Measurements from ENCODE around the gene RNF17. TPM values are rescaled to one million over a fixed set of nuclear protein-coding genes. Genes with fewer than 3 reads are reported as not detected.

Gene RNF17
- total RNA-seq, 4 donors from 2014 or later = not detected

DNA sequence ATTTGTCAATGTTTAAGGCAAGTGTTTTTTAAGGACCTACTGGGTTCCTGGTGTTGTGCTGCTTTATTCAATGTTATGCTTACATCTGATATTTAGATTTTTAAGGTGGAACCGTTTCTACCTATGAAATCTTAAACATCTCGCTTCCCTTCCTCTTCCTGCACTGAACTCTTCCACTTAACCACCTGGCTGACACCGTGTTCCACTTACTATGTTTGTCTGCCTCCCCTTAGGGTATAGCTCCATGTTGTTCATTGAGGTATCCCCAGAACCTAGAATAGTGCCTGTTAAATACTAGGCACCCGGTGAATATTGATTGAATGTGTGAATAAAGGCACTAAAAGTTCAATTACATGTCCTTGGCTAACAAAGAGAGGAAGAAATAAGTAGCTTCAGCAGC lies 104.9 kb downstream of the RNF17 start:
- no peak overlapping the region for H3K4me3 ChIP-seq
- TF ChIP-seq EP300 (IDR thresholded peaks at IDR 0.05) = no peak
- TF ChIP-seq, protein P1, sequence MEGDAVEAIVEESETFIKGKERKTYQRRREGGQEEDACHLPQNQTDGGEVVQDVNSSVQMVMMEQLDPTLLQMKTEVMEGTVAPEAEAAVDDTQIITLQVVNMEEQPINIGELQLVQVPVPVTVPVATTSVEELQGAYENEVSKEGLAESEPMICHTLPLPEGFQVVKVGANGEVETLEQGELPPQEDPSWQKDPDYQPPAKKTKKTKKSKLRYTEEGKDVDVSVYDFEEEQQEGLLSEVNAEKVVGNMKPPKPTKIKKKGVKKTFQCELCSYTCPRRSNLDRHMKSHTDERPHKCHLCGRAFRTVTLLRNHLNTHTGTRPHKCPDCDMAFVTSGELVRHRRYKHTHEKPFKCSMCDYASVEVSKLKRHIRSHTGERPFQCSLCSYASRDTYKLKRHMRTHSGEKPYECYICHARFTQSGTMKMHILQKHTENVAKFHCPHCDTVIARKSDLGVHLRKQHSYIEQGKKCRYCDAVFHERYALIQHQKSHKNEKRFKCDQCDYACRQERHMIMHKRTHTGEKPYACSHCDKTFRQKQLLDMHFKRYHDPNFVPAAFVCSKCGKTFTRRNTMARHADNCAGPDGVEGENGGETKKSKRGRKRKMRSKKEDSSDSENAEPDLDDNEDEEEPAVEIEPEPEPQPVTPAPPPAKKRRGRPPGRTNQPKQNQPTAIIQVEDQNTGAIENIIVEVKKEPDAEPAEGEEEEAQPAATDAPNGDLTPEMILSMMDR (IDR thresholded peaks at IDR 0.05) = no peak
- TF ChIP-seq POLR2AphosphoS5 (IDR thresholded peaks at IDR 0.05) = no peak
- TF ChIP-seq POLR2A (IDR thresholded peaks at IDR 0.05; ENCODE audit: low read depth) = no peak
- intact Hi-C loops (cut with DNase I) = no loop called here
- peak; percentile 8 for DNase-seq (ENCODE audit: extremely low spot score)
- WGBS = 55% methylated on average over 4 of the region's 4 CpGs
- no peaks in the 10 kb centered on the region for H3K4me1 ChIP-seq
- H3K27me3 ChIP-seq = peaks cover 0 to 9% (median 0%) of the 10 kb centered on the region in 4 donors
- no peaks in the 10 kb centered on the region for H3K36me3 ChIP-seq
- H3K27ac ChIP-seq (replicated peaks in 1 of 4) = no peak overlapping the region
- H3K9me3 ChIP-seq = no peaks in the 10 kb centered on the region

GRCh38 chr13:24870380-24870760 lies 106.4 kb downstream of the RNF17 start:
- 80% methylated on average over 6 of the region's 6 CpGs for WGBS

GRCh38 chr13:24875566-24875965 lies 111.6 kb downstream of the RNF17 start:
- intact Hi-C loops (cut with DNase I) = no loop called here
- peak; percentile 34 for DNase-seq (ENCODE audit: extremely low spot score)
- no peaks in the 10 kb centered on the region for H3K9me3 ChIP-seq
- 89% methylated on average over 6 of the region's 6 CpGs for WGBS
- TF ChIP-seq EP300 (IDR thresholded peaks at IDR 0.05) = no peak
- TF ChIP-seq POLR2AphosphoS5 (IDR thresholded peaks at IDR 0.05) = no peak
- TF ChIP-seq POLR2A (IDR thresholded peaks at IDR 0.05; ENCODE audit: low read depth) = no peak
- TF ChIP-seq, protein P1 (IDR thresholded peaks at IDR 0.05) = no peak
- H3K4me3 ChIP-seq = no peak overlapping the region
- no peaks in the 10 kb centered on the region for H3K36me3 ChIP-seq
- H3K4me1 ChIP-seq = no peaks in the 10 kb centered on the region
- H3K27me3 ChIP-seq = peaks cover 0 to 18% (median 0%) of the 10 kb centered on the region in 4 donors
- H3K27ac ChIP-seq (replicated peaks in 1 of 4) = no peak overlapping the region

More at GRCh38 chr13:24870380-24870760, 106.4 kb downstream of the RNF17 start:
- Histone ChIP-seq H3K27ac (replicated peaks in 1 of 4) (no peak overlapping the region), H3K4me3 (no peak overlapping the region), H3K4me1 (no peaks in the 10 kb centered on the region), H3K36me3 (no peaks in the 10 kb centered on the region), H3K9me3 (no peaks in the 10 kb centered on the region), H3K27me3 (peaks cover 0 to 19% (median 0%) of the 10 kb centered on the region in 4 donors)
- peak; percentile 64 for DNase-seq (ENCODE audit: extremely low spot score)
- TF ChIP-seq, protein P1 (IDR thresholded peaks at IDR 0.05) = no peak
- no peak for TF ChIP-seq POLR2AphosphoS5 (IDR thresholded peaks at IDR 0.05)
- TF ChIP-seq EP300 (IDR thresholded peaks at IDR 0.05) = no peak
- TF ChIP-seq POLR2A (IDR thresholded peaks at IDR 0.05; ENCODE audit: low read depth) = no peak
- intact Hi-C loops (cut with DNase I) = no loop called here

- no peak for TF ChIP-seq POLR2A (IDR thresholded peaks at IDR 0.05; ENCODE audit: low read depth)
- no peak for TF ChIP-seq POLR2AphosphoS5 (IDR thresholded peaks at IDR 0.05)
- TF ChIP-seq, protein P1 (IDR thresholded peaks at IDR 0.05) = no peak
- no peak for TF ChIP-seq EP300 (IDR thresholded peaks at IDR 0.05)
- peaks cover 0 to 2% (median 0%) of the 10 kb centered on the region in 4 donors for H3K36me3 ChIP-seq
Measured at GRCh38 chr13:24877531-24877930, 113.6 kb downstream of the RNF17 start.

GRCh38 chr13:24878340-24878739 lies 114.4 kb downstream of the RNF17 start:
- peaks cover 0 to 10% (median 0%) of the 10 kb centered on the region in 4 donors for H3K36me3 ChIP-seq
- 88% methylated on average over 2 of the region's 2 CpGs for WGBS
- H3K9me3 ChIP-seq = no peaks in the 10 kb centered on the region
- H3K4me1 ChIP-seq = no peaks in the 10 kb centered on the region
- no peak overlapping the region for H3K27ac ChIP-seq (replicated peaks in 1 of 4)
- H3K27me3 ChIP-seq = peaks cover 0 to 13% (median 0%) of the 10 kb centered on the region in 4 donors
- intact Hi-C loops (cut with DNase I) = no loop called here
- DNase-seq (ENCODE audit: extremely low spot score) = peak; percentile 72
- no peak overlapping the region for H3K4me3 ChIP-seq
- TF ChIP-seq POLR2AphosphoS5 (IDR thresholded peaks at IDR 0.05) = no peak
- TF ChIP-seq EP300 (IDR thresholded peaks at IDR 0.05) = no peak
- no peak for TF ChIP-seq POLR2A (IDR thresholded peaks at IDR 0.05; ENCODE audit: low read depth)
- TF ChIP-seq, protein P1 (IDR thresholded peaks at IDR 0.05) = no peak

More at GRCh38 chr13:24877531-24877930, 113.6 kb downstream of the RNF17 start:
- Histone ChIP-seq H3K27me3 (peaks cover 0 to 13% (median 0%) of the 10 kb centered on the region in 4 donors), H3K4me1 (no peaks in the 10 kb centered on the region), H3K4me3 (no peak overlapping the region), H3K9me3 (no peaks in the 10 kb centered on the region), H3K27ac (replicated peaks in 1 of 4) (no peak overlapping the region)
- DNase-seq (ENCODE audit: extremely low spot score) = no peak
- intact Hi-C loops (cut with DNase I) = no loop called here
- 87% methylated on average over 1 of the region's 1 CpG for WGBS
